ENCODE data around the gene KLF3.

KLF3 gene

GRCh38 chr4:38730830-38731646 lies 67.0 kb downstream of the KLF3 start:
- in situ Hi-C loops (cut with MboI; ENCODE audit: low pct_unique_long_range_greater_than_20kb, low sequenced_read_pairs, unreplicated experiment), result loop anchor here (10.0 to 25.0 kb wide), 3 partner anchors 546 to 919 kb away; no protein-coding TSS in a partner anchor
- peak; percentile 73 for DNase-seq (ENCODE audit: low spot score)

DNA sequence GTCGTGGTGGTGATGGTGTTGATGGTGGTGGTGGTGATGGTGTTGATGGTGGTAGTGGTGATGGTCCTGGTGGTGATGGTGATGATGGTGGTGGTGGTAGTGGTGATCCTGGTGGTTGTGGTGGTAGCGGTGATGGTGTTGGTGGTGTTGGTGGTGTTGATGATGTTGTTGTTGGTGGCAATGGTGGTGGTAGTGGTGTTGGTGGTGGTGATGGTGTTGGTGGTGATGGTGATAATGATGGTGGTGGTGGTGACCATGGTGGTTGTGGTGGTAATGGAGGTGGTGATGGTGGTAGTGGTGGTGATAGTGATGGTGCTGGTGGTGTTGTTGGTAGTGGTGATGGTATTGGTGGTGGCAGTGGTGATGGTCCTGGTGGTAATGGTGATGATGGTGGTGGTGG lies 69.7 kb downstream of the KLF3 start:
- no peak for DNase-seq (ENCODE audit: low spot score)
- in situ Hi-C loops (cut with MboI; ENCODE audit: low pct_unique_long_range_greater_than_20kb, low sequenced_read_pairs, unreplicated experiment), result loop anchor here (10.0 to 25.0 kb wide), 3 partner anchors 549 to 921 kb away; no protein-coding TSS in a partner anchor
- TF ChIP-seq CTCF (IDR thresholded peaks at IDR 0.05; ENCODE audit: extremely low read depth, insufficient read depth, missing control alignments), result no peak

More at GRCh38 chr4:38730830-38731646, 67.0 kb downstream of the KLF3 start:
- peak; percentile 91 for TF ChIP-seq CTCF (IDR thresholded peaks at IDR 0.05; ENCODE audit: extremely low read depth, insufficient read depth, missing control alignments)

- in situ Hi-C loops (cut with MboI; ENCODE audit: low pct_unique_long_range_greater_than_20kb, low sequenced_read_pairs, unreplicated experiment), result loop anchor here (10.0 to 25.0 kb wide), 3 partner anchors 550 to 922 kb away; no protein-coding TSS in a partner anchor
- TF ChIP-seq CTCF (IDR thresholded peaks at IDR 0.05; ENCODE audit: extremely low read depth, insufficient read depth, missing control alignments), result no peak
- DNase-seq (ENCODE audit: low spot score), result no peak
These were observed 70.4 kb downstream of the KLF3 start for GRCh38 chr4:38734446-38734845.

DNA sequence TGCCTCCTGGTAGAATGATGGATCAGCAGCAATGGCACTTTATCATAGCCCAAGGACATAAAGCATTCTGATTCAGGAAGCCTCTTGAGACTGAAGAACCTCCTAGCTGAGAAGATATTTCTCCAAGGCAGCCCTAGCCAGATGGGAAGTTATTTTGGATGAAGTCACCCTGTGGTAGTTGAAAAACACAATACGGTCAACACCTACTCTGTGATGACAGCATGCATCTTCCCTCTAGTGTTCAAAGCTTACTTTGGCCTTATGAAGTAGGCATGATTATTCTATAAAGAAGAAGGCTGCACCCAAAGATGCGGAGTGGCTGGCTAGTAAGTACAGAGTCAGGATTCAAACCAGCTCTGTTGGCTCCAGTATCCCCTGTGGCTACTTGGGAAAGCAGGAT lies 70.9 kb downstream of the KLF3 start:
- DNase-seq (ENCODE audit: low spot score), result no peak
- in situ Hi-C loops (cut with MboI; ENCODE audit: low pct_unique_long_range_greater_than_20kb, low sequenced_read_pairs, unreplicated experiment), result loop anchor here (10.0 to 25.0 kb wide), 3 partner anchors 550 to 923 kb away; no protein-coding TSS in a partner anchor
- no peak for TF ChIP-seq CTCF (IDR thresholded peaks at IDR 0.05; ENCODE audit: extremely low read depth, insufficient read depth, missing control alignments)

DNA sequence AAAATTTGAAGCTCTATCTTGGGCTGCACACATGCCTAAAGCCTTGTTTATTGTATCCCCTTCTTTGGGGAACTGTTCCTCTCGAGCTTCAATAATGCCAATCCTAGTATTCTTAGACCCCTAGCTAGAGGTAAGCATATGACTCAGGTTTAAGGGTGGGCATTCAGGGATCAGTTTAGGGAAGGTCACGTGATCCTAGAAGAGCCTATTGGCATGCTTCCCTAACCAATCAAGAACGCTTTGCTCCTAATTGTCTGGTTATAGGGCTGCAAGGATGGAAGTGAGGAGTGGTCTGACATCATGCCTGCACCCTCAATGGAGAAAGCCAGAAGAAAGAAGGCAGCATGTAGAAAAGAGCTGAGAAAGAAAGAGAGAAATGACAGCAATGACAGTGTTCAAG lies 71.9 kb downstream of the KLF3 start:
- in situ Hi-C loops (cut with MboI; ENCODE audit: low pct_unique_long_range_greater_than_20kb, low sequenced_read_pairs, unreplicated experiment), result loop anchor here (10.0 to 25.0 kb wide), 3 partner anchors 551 to 924 kb away; no protein-coding TSS in a partner anchor
- TF ChIP-seq CTCF (IDR thresholded peaks at IDR 0.05; ENCODE audit: extremely low read depth, insufficient read depth, missing control alignments), result no peak

GRCh38 chr4:38738940-38739803 lies 75.2 kb downstream of the KLF3 start:
- in situ Hi-C loops (cut with MboI; ENCODE audit: low pct_unique_long_range_greater_than_20kb, low sequenced_read_pairs, unreplicated experiment), result loop anchor here (10.0 to 25.0 kb wide), 3 partner anchors 554 to 927 kb away; no protein-coding TSS in a partner anchor
- DNase-seq (ENCODE audit: low spot score), result no peak
- no peak for TF ChIP-seq CTCF (IDR thresholded peaks at IDR 0.05; ENCODE audit: extremely low read depth, insufficient read depth, missing control alignments)

More for the DNA sequence above, 71.9 kb downstream of the KLF3 start:
- no peak for DNase-seq (ENCODE audit: low spot score)

Data from GM13977 (cell line).